HG03460 (cell line): ENCODE results near the gene GALNT7.

Experiments used
- ATAC-seq: cut with Tn5 transposase; IDR thresholded peaks from one replicate; pipeline ENCODE4 v1.9.1; 2021; ENCODE audit not compliant: unreplicated experiment

The GALNT7 gene

GRCh38 chr4:173231916-173232315 lies 63.3 kb downstream of the GALNT7 start:
- ATAC-seq: peak; percentile 57

- no peak for ATAC-seq
These were observed 65.2 kb downstream of the GALNT7 start for GRCh38 chr4:173233857-173234256.

GRCh38 chr4:173235050-173235449 lies 66.4 kb downstream of the GALNT7 start:
- no peak for ATAC-seq

GRCh38 chr4:173236301-173236700 lies 67.7 kb downstream of the GALNT7 start:
- no peak for ATAC-seq

- ATAC-seq: no peak
These were observed 68.5 kb downstream of the GALNT7 start for GRCh38 chr4:173237152-173237551.

GRCh38 chr4:173237762-173238161 lies 69.2 kb downstream of the GALNT7 start:
- no peak for ATAC-seq

GRCh38 chr4:173240696-173241095 lies 72.1 kb downstream of the GALNT7 start:
- no peak for ATAC-seq

- ATAC-seq: no peak
These were observed 74.0 kb downstream of the GALNT7 start for GRCh38 chr4:173242466-173243250.

GRCh38 chr4:173243321-173243720 lies 74.7 kb downstream of the GALNT7 start:
- no peak for ATAC-seq

- peak; percentile 74 for ATAC-seq
These were observed 75.5 kb downstream of the GALNT7 start for GRCh38 chr4:173243917-173244658.

- no peak for ATAC-seq
These were observed 77.3 kb downstream of the GALNT7 start for GRCh38 chr4:173245952-173246351.

- ATAC-seq: peak; percentile 70
These were observed 78.1 kb downstream of the GALNT7 start for GRCh38 chr4:173246719-173247118.

GRCh38 chr4:173247321-173247720 lies 78.7 kb downstream of the GALNT7 start:
- no peak for ATAC-seq

- ATAC-seq: no peak
These were observed 80.1 kb downstream of the GALNT7 start for GRCh38 chr4:173248690-173249089.

- ATAC-seq: peak; percentile 93
These were observed 83.7 kb downstream of the GALNT7 start for GRCh38 chr4:173252024-173252935.

GRCh38 chr4:173253561-173253960 lies 85.0 kb downstream of the GALNT7 start:
- ATAC-seq: no peak

GRCh38 chr4:173254646-173255045 lies 86.0 kb downstream of the GALNT7 start:
- no peak for ATAC-seq

GRCh38 chr4:173256825-173257224 lies 88.2 kb downstream of the GALNT7 start:
- no peak for ATAC-seq

GRCh38 chr4:173257732-173258717 lies 89.4 kb downstream of the GALNT7 start:
- ATAC-seq: peak; percentile 91

- ATAC-seq: no peak
These were observed 90.3 kb downstream of the GALNT7 start for GRCh38 chr4:173258866-173259265.
